Fibroblast of lung (primary cell): ENCODE results near the gene LMF1. TPM values are rescaled to one million over a fixed set of nuclear protein-coding genes. Genes with fewer than 3 reads are reported as not detected.

ENCODE experiments used
- DNase-seq, 2 donors: peaks; one replicate each; pipeline versions ENCODE4 v3.0.0 to v3.0.0-alpha.2; 2010; ENCODE audit warnings: low read depth in 2 of 2
- H2AFZ ChIP-seq: 2 replicates; pipeline ENCODE4 v1.5.1; 2012; ENCODE audit warnings: low read length, control low read depth, inconsistent platforms
- H3K27ac ChIP-seq: 2 replicates; pipeline ENCODE4 v1.5.1; 2011; ENCODE audit warnings: low read length, control low read depth; ENCODE audit not compliant: insufficient read depth
- H3K27me3 ChIP-seq: 2 replicates; pipeline ENCODE4 v1.5.1; 2011; ENCODE audit warnings: mild to moderate bottlenecking, low read length; ENCODE audit not compliant: control insufficient read depth, insufficient read depth
- H3K36me3 ChIP-seq: 2 replicates; pipeline ENCODE4 v1.5.1; 2011; ENCODE audit warnings: low read length; ENCODE audit not compliant: control insufficient read depth, insufficient read depth
- H3K4me1 ChIP-seq: 2 replicates; pipeline ENCODE4 v1.5.1; 2011; ENCODE audit warnings: low read length; ENCODE audit not compliant: control insufficient read depth, insufficient read depth; ENCODE audit errors: extremely low read depth
- H3K4me2 ChIP-seq: 2 replicates; pipeline ENCODE4 v1.5.1; 2011; ENCODE audit warnings: low read length, control low read depth; ENCODE audit not compliant: insufficient read depth; ENCODE audit errors: extremely low read depth
- H3K4me3 ChIP-seq, 4 experiments: fragments of 200-600 bp in 1 of 4; sonication (generic) in 1 of 4; replicated peaks in 1 of 4; 2 replicates each; pipeline ENCODE4 v1.5.1; 2011 to 2016; ENCODE audit warnings: low read length in 4 of 4, low read depth in 3 of 4, mild to moderate bottlenecking in 3 of 4, control low read depth in 2 of 4, inconsistent platforms in 1 of 4, mixed read lengths in 1 of 4; ENCODE audit not compliant: insufficient read depth in 1 of 4; ENCODE audit errors: control extremely low read depth in 1 of 4
- H3K79me2 ChIP-seq: 2 replicates; pipeline ENCODE4 v1.5.1; 2012; ENCODE audit warnings: mild to moderate bottlenecking, low read length, inconsistent platforms; ENCODE audit not compliant: control insufficient read depth, insufficient read depth
- H3K9ac ChIP-seq: 2 replicates; pipeline ENCODE4 v1.5.1; 2011; ENCODE audit warnings: mild to moderate bottlenecking, low read length, control low read depth; ENCODE audit not compliant: insufficient read depth
- H3K9me3 ChIP-seq: 2 replicates; pipeline ENCODE4 v1.5.1; 2012; ENCODE audit warnings: low read depth, low read length; ENCODE audit not compliant: control insufficient read depth, insufficient read depth
- H4K20me1 ChIP-seq: 2 replicates; pipeline ENCODE4 v1.5.1; 2011; ENCODE audit warnings: low read length; ENCODE audit not compliant: control insufficient read depth, insufficient read depth; ENCODE audit errors: extremely low read depth
- EZH2 ChIP-seq: IDR thresholded peaks from 2 replicates; pipeline ENCODE4 v1.5.1; 2012; ENCODE audit warnings: low read length, control low read depth, mild to moderate bottlenecking; ENCODE audit errors: missing control alignments
- polyA plus RNA-seq, 2 donors: library from polyadenylated mRNA; depleted of rRNA in 1 of 2; stranded (reverse) in 1 of 2; unstranded in 1 of 2; fragments of >200 nt; gene quantifications; 2 replicates each; pipeline ENCODE4 v1.2.1, GENCODE V29; 2011 to 2012; ENCODE audit warnings: missing spikeins in 1 of 2
- total RNA-seq: library from RNA; depleted of rRNA; stranded (reverse); fragments of >200 nt; gene quantifications from 2 replicates; pipeline ENCODE4 v1.2.1, GENCODE V29; 2014
- TF ChIP-seq, protein P1 (sequence below), 2 donors: IDR thresholded peaks in 1 of 2; conservative IDR thresholded peaks in 1 of 2; 1 replicate in 1 of 2; 2 replicates in 1 of 2; pipeline ENCODE4 v1.5.1; 2011 to 2012; ENCODE audit warnings: low read length in 2 of 2, control low read depth in 1 of 2, inconsistent platforms in 1 of 2, low read depth in 1 of 2, mild to moderate bottlenecking in 1 of 2

LMF1 gene
- total and polyA plus RNA-seq, 2 donors (not counting 1 experiment from before 2014, with no cell fraction given) = 12.3 to 12.6 TPM

- no peak overlapping the region for H3K4me3 ChIP-seq
- no peak overlapping the region for H3K9ac ChIP-seq
- no peak overlapping the region for H2AFZ ChIP-seq
- H3K4me1 ChIP-seq = no peaks in the 10 kb centered on the region
- H4K20me1 ChIP-seq = no peaks in the 10 kb centered on the region
- H3K79me2 ChIP-seq = no peaks in the 10 kb centered on the region
- no peak for DNase-seq
- H3K36me3 ChIP-seq = no peaks in the 10 kb centered on the region
- no peak overlapping the region for H3K27ac ChIP-seq
- H3K4me2 ChIP-seq = no peak overlapping the region
- TF ChIP-seq, protein P1, sequence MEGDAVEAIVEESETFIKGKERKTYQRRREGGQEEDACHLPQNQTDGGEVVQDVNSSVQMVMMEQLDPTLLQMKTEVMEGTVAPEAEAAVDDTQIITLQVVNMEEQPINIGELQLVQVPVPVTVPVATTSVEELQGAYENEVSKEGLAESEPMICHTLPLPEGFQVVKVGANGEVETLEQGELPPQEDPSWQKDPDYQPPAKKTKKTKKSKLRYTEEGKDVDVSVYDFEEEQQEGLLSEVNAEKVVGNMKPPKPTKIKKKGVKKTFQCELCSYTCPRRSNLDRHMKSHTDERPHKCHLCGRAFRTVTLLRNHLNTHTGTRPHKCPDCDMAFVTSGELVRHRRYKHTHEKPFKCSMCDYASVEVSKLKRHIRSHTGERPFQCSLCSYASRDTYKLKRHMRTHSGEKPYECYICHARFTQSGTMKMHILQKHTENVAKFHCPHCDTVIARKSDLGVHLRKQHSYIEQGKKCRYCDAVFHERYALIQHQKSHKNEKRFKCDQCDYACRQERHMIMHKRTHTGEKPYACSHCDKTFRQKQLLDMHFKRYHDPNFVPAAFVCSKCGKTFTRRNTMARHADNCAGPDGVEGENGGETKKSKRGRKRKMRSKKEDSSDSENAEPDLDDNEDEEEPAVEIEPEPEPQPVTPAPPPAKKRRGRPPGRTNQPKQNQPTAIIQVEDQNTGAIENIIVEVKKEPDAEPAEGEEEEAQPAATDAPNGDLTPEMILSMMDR (conservative IDR thresholded peaks at IDR 0.05 in 1 of 2, IDR thresholded peaks at IDR 0.05 in 1 of 2; ENCODE audit: low read depth in 1 of 2, low read length in 2 of 2) = no peak
- no peak for TF ChIP-seq EZH2
- H3K27me3 ChIP-seq = no peaks in the 10 kb centered on the region
- H3K9me3 ChIP-seq = no peaks in the 10 kb centered on the region
Measured at GRCh38 chr16:887846-888245, 82.9 kb downstream of the LMF1 start.

- H3K9me3 ChIP-seq = no peaks in the 10 kb centered on the region
- H4K20me1 ChIP-seq = no peaks in the 10 kb centered on the region
- no peak overlapping the region for H3K4me2 ChIP-seq
- no peaks in the 10 kb centered on the region for H3K4me1 ChIP-seq
- no peak overlapping the region for H3K27ac ChIP-seq
- no peak for DNase-seq
- H3K4me3 ChIP-seq = no peak overlapping the region
- H3K36me3 ChIP-seq = no peaks in the 10 kb centered on the region
- H3K79me2 ChIP-seq = no peaks in the 10 kb centered on the region
- no peak overlapping the region for H2AFZ ChIP-seq
- no peaks in the 10 kb centered on the region for H3K27me3 ChIP-seq
- no peak overlapping the region for H3K9ac ChIP-seq
- no peak for TF ChIP-seq EZH2
- TF ChIP-seq, protein P1 (conservative IDR thresholded peaks at IDR 0.05 in 1 of 2, IDR thresholded peaks at IDR 0.05 in 1 of 2; ENCODE audit: low read depth in 1 of 2, low read length in 2 of 2) = no peak
Measured at GRCh38 chr16:886802-887731, 83.7 kb downstream of the LMF1 start.

- no peak overlapping the region for H3K4me3 ChIP-seq
- H3K27me3 ChIP-seq = no peaks in the 10 kb centered on the region
- DNase-seq = peak in 1 of 2 donors; percentile 5
- no peak for TF ChIP-seq EZH2
- TF ChIP-seq, protein P1 (conservative IDR thresholded peaks at IDR 0.05 in 1 of 2, IDR thresholded peaks at IDR 0.05 in 1 of 2; ENCODE audit: low read depth in 1 of 2, low read length in 2 of 2) = no peak
- no peak overlapping the region for H3K4me2 ChIP-seq
- H2AFZ ChIP-seq = no peak overlapping the region
- H3K9ac ChIP-seq = no peak overlapping the region
- no peaks in the 10 kb centered on the region for H3K79me2 ChIP-seq
- no peaks in the 10 kb centered on the region for H3K36me3 ChIP-seq
- H4K20me1 ChIP-seq = no peaks in the 10 kb centered on the region
- H3K4me1 ChIP-seq = no peaks in the 10 kb centered on the region
- no peaks in the 10 kb centered on the region for H3K9me3 ChIP-seq
- H3K27ac ChIP-seq = no peak overlapping the region
Measured at GRCh38 chr16:886084-886543, 84.7 kb downstream of the LMF1 start.
